ENCODE results near the gene CNTNAP4.

- TF ChIP-seq CTCF (IDR thresholded peaks at IDR 0.05) (no peak), POLR2A (IDR thresholded peaks at IDR 0.05) (no peak)
Measured at GRCh38 chr16:76371441-76371840, 94.2 kb downstream of the CNTNAP4 start.
